Mesothelial cell of epicardium (in vitro differentiated cells): Measurements from ENCODE around the gene TAS2R41. TPM values are rescaled to one million over a fixed set of nuclear protein-coding genes. Genes with fewer than 3 reads are reported as not detected.

ENCODE experiments used
- DNase-seq, 2 experiments: peaks; one replicate each; pipeline ENCODE4 v3.0.0; 2021; ENCODE audit warnings: low spot score in 2 of 2; ENCODE audit not compliant: unreplicated experiment in 2 of 2
- H3K27ac Mint-ChIP-seq: 2 replicates; pipeline ENCODE4 v1.8.0; 2021; ENCODE audit warnings: mixed read lengths
- H3K27me3 Mint-ChIP-seq: 2 replicates; pipeline ENCODE4 v1.8.0; 2021; ENCODE audit warnings: low read depth, mixed read lengths
- H3K36me3 Mint-ChIP-seq: 2 replicates; pipeline ENCODE4 v1.8.0; 2021; ENCODE audit warnings: mixed read lengths
- H3K4me1 Mint-ChIP-seq: 2 replicates; pipeline ENCODE4 v1.8.0; 2021; ENCODE audit warnings: mixed read lengths
- H3K4me3 Mint-ChIP-seq: 2 replicates; pipeline ENCODE4 v1.8.0; 2021; ENCODE audit warnings: mild to moderate bottlenecking, moderate library complexity, mixed read lengths
- H3K9me3 Mint-ChIP-seq: 2 replicates; pipeline ENCODE4 v1.8.0; 2021; ENCODE audit warnings: mixed read lengths
- CTCF ChIP-seq: fragments of 200-600 bp; sonication (generic); IDR thresholded peaks from one replicate; pipeline ENCODE4 v1.5.0; 2021; ENCODE audit warnings: antibody characterized with exemption; ENCODE audit not compliant: unreplicated experiment
- total RNA-seq: library from RNA; stranded (reverse); gene quantifications from 3 replicates; pipeline ENCODE4 v1.2.1, GENCODE V29; 2021

The TAS2R41 gene
- total RNA-seq, 1 donor from 2014 or later = not detected

- Mint-ChIP-seq H3K36me3 (no peaks in the 10 kb centered on the region), H3K4me3 (no peak overlapping the region), H3K9me3 (peaks cover 4% of the 10 kb centered on the region), H3K27me3 (peaks cover 1% of the 10 kb centered on the region), H3K27ac (no peak overlapping the region), H3K4me1 (peaks cover 2% of the 10 kb centered on the region)
- no peak for TF ChIP-seq CTCF
- DNase-seq = no peak
Measured at GRCh38 chr7:143507094-143507518, 29.4 kb downstream of the TAS2R41 start.

DNA sequence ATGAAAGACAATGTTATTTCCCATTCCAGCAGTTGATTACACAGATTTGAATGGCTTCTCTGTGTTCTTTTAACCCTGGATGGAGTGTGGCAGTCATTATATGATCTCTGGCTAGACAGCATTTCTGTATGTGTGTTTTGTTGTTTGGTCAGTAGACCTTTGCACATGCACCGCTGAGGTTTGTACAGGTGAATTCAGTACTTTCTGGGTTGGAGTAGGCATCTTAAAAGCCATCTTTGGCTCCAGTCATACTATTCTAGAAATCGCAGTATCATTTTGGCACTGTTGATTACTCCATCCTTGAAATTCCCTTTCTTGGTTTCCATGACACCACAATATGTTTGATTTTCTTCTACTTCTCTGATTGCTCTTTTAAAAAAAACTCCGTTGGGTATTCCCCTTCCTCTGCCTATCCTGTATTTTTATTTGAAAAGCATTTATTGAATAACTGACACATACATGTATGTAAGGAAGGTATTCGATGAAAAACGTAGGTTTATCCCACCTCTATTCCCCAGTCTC is 29.9 kb downstream of the TAS2R41 start:
- no peak for TF ChIP-seq CTCF
- Mint-ChIP-seq H3K36me3 (no peaks in the 10 kb centered on the region), H3K27me3 (no peaks in the 10 kb centered on the region), H3K27ac (no peak overlapping the region), H3K4me3 (no peak overlapping the region), H3K4me1 (peaks cover 2% of the 10 kb centered on the region), H3K9me3 (peaks cover 4% of the 10 kb centered on the region)
- DNase-seq = no peak

- Mint-ChIP-seq H3K4me1 (peaks cover 2% of the 10 kb centered on the region), H3K4me3 (no peak overlapping the region), H3K27ac (no peak overlapping the region), H3K27me3 (peaks cover 3% of the 10 kb centered on the region), H3K9me3 (peaks cover 4% of the 10 kb centered on the region), H3K36me3 (no peaks in the 10 kb centered on the region)
- DNase-seq = no peak
- no peak for TF ChIP-seq CTCF
Measured at GRCh38 chr7:143510854-143511592, 33.4 kb downstream of the TAS2R41 start.

GRCh38 chr7:143511593-143512047 is 33.9 kb downstream of the TAS2R41 start:
- H3K4me1 Mint-ChIP-seq = peaks cover 2% of the 10 kb centered on the region
- no peaks in the 10 kb centered on the region for H3K36me3 Mint-ChIP-seq
- H3K27me3 Mint-ChIP-seq = peaks cover 3% of the 10 kb centered on the region
- TF ChIP-seq CTCF = no peak
- H3K9me3 Mint-ChIP-seq = peaks cover 4% of the 10 kb centered on the region
- DNase-seq = no peak
- H3K4me3 Mint-ChIP-seq = no peak overlapping the region
- H3K27ac Mint-ChIP-seq = no peak overlapping the region

GRCh38 chr7:143512488-143513340 is 35.0 kb downstream of the TAS2R41 start:
- no peak overlapping the region for H3K27ac Mint-ChIP-seq
- no peak overlapping the region for H3K4me3 Mint-ChIP-seq
- H3K36me3 Mint-ChIP-seq = no peaks in the 10 kb centered on the region

More at GRCh38 chr7:143512488-143513340, 35.0 kb downstream of the TAS2R41 start:
- no peak for DNase-seq
- Mint-ChIP-seq H3K4me1 (peaks cover 2% of the 10 kb centered on the region), H3K27me3 (peaks cover 6% of the 10 kb centered on the region), H3K9me3 (no peaks in the 10 kb centered on the region)
- no peak for TF ChIP-seq CTCF
